ENCODE measurements around the gene GNAT2.

The GNAT2 gene

GRCh38 chr1:109655615-109656519, 36.5 kb upstream of the GNAT2 start, which contains the start of gene GSTM4:
Gene GSTM4, plus strand, starts transcription at chr1:109656099. Its CDS starts 291 bp downstream, at chr1:109656390.
- H3K4me1 ChIP-seq (ENCODE audit: low read length), result peaks cover 8% of the 10 kb centered on the region; the same call in 1 of the 2 replicates
- peak within 1 kb of the TSS; percentile 42 for H3K27ac ChIP-seq (ENCODE audit: low read length)

GRCh38 chr1:109654519-109654918, 35.1 kb upstream of the GNAT2 start:
- Histone ChIP-seq H3K27me3 (ENCODE audit: low read depth, low read length) (peaks cover 5% of the 10 kb centered on the region), H3K27ac (ENCODE audit: low read length) (no peak overlapping the region), H2AFZ (ENCODE audit: low read depth, low read length) (no peak overlapping the region), H3K79me2 (ENCODE audit: low read length) (no peaks in the 10 kb centered on the region), H3K4me1 (ENCODE audit: low read length) (peaks cover 8% of the 10 kb centered on the region; the same call in 1 of the 2 replicates), H3K36me3 (replicated peaks; ENCODE audit: low read depth, low read length) (no peaks in the 10 kb centered on the region), H3K4me3 (ENCODE audit: low read length) (no peak overlapping the region), H3K4me2 (ENCODE audit: low read length) (no peak overlapping the region), H4K20me1 (ENCODE audit: insufficient read depth, low read length) (no peaks in the 10 kb centered on the region), H3K9ac (ENCODE audit: low read length) (no peak overlapping the region), H3K9me3 (ENCODE audit: insufficient read depth, low read length) (no peaks in the 10 kb centered on the region)
- no peak for TF ChIP-seq EZH2phosphoT487 (IDR thresholded peaks at IDR 0.05; ENCODE audit: low read depth)
- no peak for TF ChIP-seq CTCF (IDR thresholded peaks at IDR 0.05; ENCODE audit: low read depth, low read length)

More at GRCh38 chr1:109655615-109656519, 36.5 kb upstream of the GNAT2 start, which contains the start of gene GSTM4:
- Histone ChIP-seq H3K27me3 (ENCODE audit: low read depth, low read length) (peaks cover 5% of the 10 kb centered on the region), H3K79me2 (ENCODE audit: low read length) (no peaks in the 10 kb centered on the region), H2AFZ (ENCODE audit: low read depth, low read length) (peak within 1 kb of the TSS; percentile 98), H3K4me2 (ENCODE audit: low read length) (peak within 1 kb of the TSS; percentile 96), H3K36me3 (replicated peaks; ENCODE audit: low read depth, low read length) (no peaks in the 10 kb centered on the region), H3K4me3 (ENCODE audit: low read length) (peak within 1 kb of the TSS; percentile 94), H3K9ac (ENCODE audit: low read length) (peak within 1 kb of the TSS; percentile 87), H4K20me1 (ENCODE audit: insufficient read depth, low read length) (no peaks in the 10 kb centered on the region), H3K9me3 (ENCODE audit: insufficient read depth, low read length) (no peaks in the 10 kb centered on the region)
- TF ChIP-seq EZH2phosphoT487 (IDR thresholded peaks at IDR 0.05; ENCODE audit: low read depth) (no peak), CTCF (IDR thresholded peaks at IDR 0.05; ENCODE audit: low read depth, low read length) (no peak)

GRCh38 chr1:109653306-109653705, 33.9 kb upstream of the GNAT2 start:
- peaks cover 5% of the 10 kb centered on the region for H3K27me3 ChIP-seq (ENCODE audit: low read depth, low read length)
- no peaks in the 10 kb centered on the region for H3K36me3 ChIP-seq (replicated peaks; ENCODE audit: low read depth, low read length)
- H3K9ac ChIP-seq (ENCODE audit: low read length), result no peak overlapping the region
- no peaks in the 10 kb centered on the region for H4K20me1 ChIP-seq (ENCODE audit: insufficient read depth, low read length)
- no peak overlapping the region for H3K4me3 ChIP-seq (ENCODE audit: low read length)
- no peak overlapping the region for H3K4me2 ChIP-seq (ENCODE audit: low read length)
- H3K27ac ChIP-seq (ENCODE audit: low read length), result no peak overlapping the region
- H3K9me3 ChIP-seq (ENCODE audit: insufficient read depth, low read length), result no peaks in the 10 kb centered on the region
- TF ChIP-seq CTCF (IDR thresholded peaks at IDR 0.05; ENCODE audit: low read depth, low read length) (no peak), EZH2phosphoT487 (IDR thresholded peaks at IDR 0.05; ENCODE audit: low read depth) (no peak)
- H2AFZ ChIP-seq (ENCODE audit: low read depth, low read length), result no peak overlapping the region
- H3K4me1 ChIP-seq (ENCODE audit: low read length), result peaks cover 8% of the 10 kb centered on the region; the same call in 1 of the 2 replicates
- H3K79me2 ChIP-seq (ENCODE audit: low read length), result no peaks in the 10 kb centered on the region

GRCh38 chr1:109652402-109652801, 33.0 kb upstream of the GNAT2 start:
- Histone ChIP-seq H3K27ac (ENCODE audit: low read length) (no peak overlapping the region), H3K4me3 (ENCODE audit: low read length) (no peak overlapping the region), H3K9ac (ENCODE audit: low read length) (no peak overlapping the region), H2AFZ (ENCODE audit: low read depth, low read length) (no peak overlapping the region), H3K27me3 (ENCODE audit: low read depth, low read length) (peaks cover 5% of the 10 kb centered on the region), H3K36me3 (replicated peaks; ENCODE audit: low read depth, low read length) (no peaks in the 10 kb centered on the region), H3K4me2 (ENCODE audit: low read length) (no peak overlapping the region), H4K20me1 (ENCODE audit: insufficient read depth, low read length) (no peaks in the 10 kb centered on the region), H3K79me2 (ENCODE audit: low read length) (no peaks in the 10 kb centered on the region), H3K4me1 (ENCODE audit: low read length) (peaks cover 8% of the 10 kb centered on the region; the same call in 1 of the 2 replicates), H3K9me3 (ENCODE audit: insufficient read depth, low read length) (no peaks in the 10 kb centered on the region)
- TF ChIP-seq CTCF (IDR thresholded peaks at IDR 0.05; ENCODE audit: low read depth, low read length) (no peak), EZH2phosphoT487 (IDR thresholded peaks at IDR 0.05; ENCODE audit: low read depth) (no peak)

All from OCI-LY3 (cell line).